HCT116 (cell line): ENCODE measurements around the gene REN. TPM values are rescaled to one million over a fixed set of nuclear protein-coding genes. Genes with fewer than 3 reads are reported as not detected.

ENCODE experiments used
- ATAC-seq: fragments of 200-7000 bp; cut with Tn5 transposase; 2 replicates; pipeline ENCODE4 v1.9.1; 2020; ENCODE audit warnings: mild to moderate bottlenecking, moderate library complexity
- BruUV-seq: library from RNA; stranded (reverse); fragments of 400-500 nt; replicated peaks from 2 replicates; lab custom pipeline; 2021; lab: Mats Ljungman, UMichigan
- CTCF ChIA-PET: fragments of 300-600 bp; sonication (Branson Sonifier 250); formaldehyde crosslinking; loops from one replicate; lab custom pipeline; 2021; ENCODE audit warnings: antibody characterized with exemption; lab: Charles Lee
- POLR2A ChIA-PET: fragments of 300-600, 350-600 bp; sonication (Branson Sonifier 250); formaldehyde crosslinking; loops from one replicate; lab custom pipeline; 2021; ENCODE audit warnings: antibody characterized with exemption; lab: Charles Lee
- RAD21 ChIA-PET, 2 experiments: fragments of 300-600 bp; sonication (Branson Sonifier 250); formaldehyde crosslinking; loops; one replicate each; lab custom pipeline; 2023; ENCODE audit warnings: low total read pairs in 2 of 2; ENCODE audit not compliant: uncharacterized antibody in 2 of 2, unreplicated experiment in 2 of 2, low non-redundant PET in 1 of 2; lab: Charles Lee
- DNase-seq: peaks from one replicate; pipeline ENCODE4 v3.0.0-alpha.2; 2010; ENCODE audit warnings: low read depth, low spot score
- H2AFZ ChIP-seq: fragments of 200-600 bp; shearing (Covaris generic), sonication (generic); 2 replicates; pipeline ENCODE4 v1.6.1; 2017; ENCODE audit warnings: low read depth, mixed run types, mixed read lengths, antibody characterized with exemption, low read length; ENCODE audit not compliant: poor library complexity, severe bottlenecking
- H3K27ac ChIP-seq: 2 replicates; pipeline ENCODE4 v1.5.1; 2012; ENCODE audit warnings: low read depth, low read length
- H3K27me3 ChIP-seq: fragments of 200-600 bp; sonication (generic); 2 replicates; pipeline ENCODE4 v1.6.1; 2016; ENCODE audit warnings: mixed run types, low read length, mixed read lengths; ENCODE audit not compliant: insufficient read depth
- H3K36me3 ChIP-seq, 2 experiments: fragments of 200-500 bp in 1 of 2; fragments of 200-600 bp in 1 of 2; sonication (Bioruptor generic) in 1 of 2; sonication (generic) in 1 of 2; 2 replicates each; pipeline versions ENCODE4 v1.5.1 to v1.6.1; 2014 to 2016; ENCODE audit warnings: low read length in 2 of 2, inconsistent platforms in 1 of 2, mixed read lengths in 1 of 2, mixed run types in 1 of 2; ENCODE audit not compliant: insufficient read depth in 2 of 2, control insufficient read depth in 1 of 2
- H3K4me1 ChIP-seq, 2 experiments: fragments of 200-600 bp in 1 of 2; sonication (generic) in 1 of 2; 2 replicates each; pipeline versions ENCODE4 v1.5.1 to v1.6.1; 2012 to 2017; ENCODE audit warnings: low read length in 2 of 2, inconsistent platforms in 1 of 2, mild to moderate bottlenecking in 1 of 2, mixed read lengths in 1 of 2, mixed run types in 1 of 2, moderate library complexity in 1 of 2; ENCODE audit not compliant: insufficient read depth in 2 of 2, control insufficient read depth in 1 of 2
- H3K4me2 ChIP-seq: fragments of 200-600 bp; sonication (generic); 2 replicates; pipeline ENCODE4 v1.6.1; 2017; ENCODE audit warnings: mixed run types, low read length, mixed read lengths
- H3K4me3 ChIP-seq, 2 experiments: fragments of 200-600 bp in 1 of 2; sonication (generic) in 1 of 2; replicated peaks in 1 of 2; 2 replicates each; pipeline ENCODE4 v1.5.1; 2011 to 2016; ENCODE audit warnings: low read length in 2 of 2, control low read depth in 1 of 2, low read depth in 1 of 2, mild to moderate bottlenecking in 1 of 2, mixed read lengths in 1 of 2, mixed run types in 1 of 2
- H3K79me2 ChIP-seq: fragments of 200-600 bp; sonication (generic); 2 replicates; pipeline ENCODE4 v1.6.1; 2017; ENCODE audit warnings: mild to moderate bottlenecking, mixed run types, low read length, moderate library complexity, mixed read lengths; ENCODE audit not compliant: insufficient read depth
- H3K9ac ChIP-seq: fragments of 200-600 bp; sonication (generic); 2 replicates; pipeline ENCODE4 v1.6.1; 2016; ENCODE audit warnings: low read length, mixed read lengths
- H3K9me2 ChIP-seq: fragments of 200-600 bp; sonication (generic), shearing (Covaris generic); 2 replicates; pipeline ENCODE4 v1.6.1; 2017; ENCODE audit warnings: mixed run types, mild to moderate bottlenecking, moderate library complexity; ENCODE audit not compliant: insufficient read depth
- H3K9me3 ChIP-seq, 2 experiments: fragments of 200-500 bp in 1 of 2; fragments of 200-600 bp in 1 of 2; sonication (Bioruptor generic) in 1 of 2; sonication (generic) in 1 of 2; 2 replicates each; pipeline ENCODE4 v1.6.1; 2014 to 2017; ENCODE audit warnings: low read length in 2 of 2, mixed read lengths in 2 of 2, inconsistent platforms in 1 of 2, low read depth in 1 of 2, mild to moderate bottlenecking in 1 of 2, mixed run types in 1 of 2, moderate library complexity in 1 of 2; ENCODE audit not compliant: control insufficient read depth in 1 of 2, insufficient read depth in 1 of 2
- H4K20me1 ChIP-seq: fragments of 200-600 bp; sonication (generic), shearing (Covaris generic); 2 replicates; pipeline ENCODE4 v1.6.1; 2017; ENCODE audit warnings: mixed run types, mild to moderate bottlenecking, moderate library complexity; ENCODE audit not compliant: insufficient read depth
- CBX3 ChIP-seq: IDR thresholded peaks from 2 replicates; pipeline ENCODE4 v1.6.1; 2012; ENCODE audit warnings: low read depth
- CEBPB ChIP-seq: IDR thresholded peaks from 2 replicates; pipeline ENCODE4 v1.6.1; 2012; ENCODE audit warnings: low read depth
- EGR1 ChIP-seq: IDR thresholded peaks from 2 replicates; pipeline ENCODE4 v1.6.1; 2012; ENCODE audit warnings: low read depth
- FOSL1 ChIP-seq: IDR thresholded peaks from 2 replicates; pipeline ENCODE4 v1.6.1; 2012; ENCODE audit warnings: low read depth
- POLR2AphosphoS5 ChIP-seq: IDR thresholded peaks from 2 replicates; pipeline ENCODE4 v1.6.1; 2011; ENCODE audit warnings: mild to moderate bottlenecking, low read depth, low read length, moderate library complexity
- RAD21 ChIP-seq: IDR thresholded peaks from 2 replicates; pipeline ENCODE4 v1.6.1; 2012; ENCODE audit warnings: low read depth, mild to moderate bottlenecking
- SIN3A ChIP-seq: IDR thresholded peaks from 2 replicates; pipeline ENCODE4 v1.6.1; 2012; ENCODE audit warnings: low read depth
- SP1 ChIP-seq: IDR thresholded peaks from 2 replicates; pipeline ENCODE4 v1.6.1; 2012; ENCODE audit warnings: low read depth
- SRF ChIP-seq: IDR thresholded peaks from 2 replicates; pipeline ENCODE4 v1.6.1; 2012; ENCODE audit warnings: low read depth
- TCF7L2 ChIP-seq: IDR thresholded peaks from 2 replicates; pipeline ENCODE4 v1.7.0; 2011; ENCODE audit warnings: borderline replicate concordance, inconsistent platforms; ENCODE audit not compliant: insufficient read depth, insufficient read length; ENCODE audit errors: extremely low read depth
- YY1 ChIP-seq: IDR thresholded peaks from 2 replicates; pipeline ENCODE4 v1.6.1; 2011; ENCODE audit warnings: low read length, low read depth, moderate library complexity, mild to moderate bottlenecking; ENCODE audit not compliant: insufficient replicate concordance; ENCODE audit errors: extremely low read depth
- ZFX ChIP-seq: fragments of 450-650 bp; IDR thresholded peaks from 2 replicates; pipeline ENCODE4 v1.6.1; 2017
- ZNF274 ChIP-seq: fragments of 200-500 bp; sonication (Bioruptor generic); IDR thresholded peaks from 2 replicates; pipeline ENCODE4 v1.6.1; 2014; ENCODE audit warnings: mild to moderate bottlenecking, low read depth, low read length, inconsistent platforms
- intact Hi-C: fragments of 100-400 bp; cut with micrococcal nuclease; formaldehyde crosslinking; loops from 2 replicates; pipeline ENCODE4 v1.10.0; 2022
- total RNA-seq: library from RNA; stranded (reverse); gene quantifications from one replicate; pipeline ENCODE4 v1.2.1, GENCODE V29; 2021; ENCODE audit not compliant: unreplicated experiment
- TF ChIP-seq, protein P1 (sequence below): IDR thresholded peaks from 2 replicates; pipeline ENCODE4 v1.6.1; 2012
- TF ChIP-seq, protein P2 (sequence below): IDR thresholded peaks from 2 replicates; pipeline ENCODE4 v1.6.1; 2011; ENCODE audit warnings: mild to moderate bottlenecking, low read length, moderate library complexity; ENCODE audit not compliant: insufficient replicate concordance; ENCODE audit errors: extremely low read depth
- TF ChIP-seq, protein P3 (sequence below), 3 experiments: fragments of 200-600 bp in 1 of 3; sonication (generic) in 1 of 3; IDR thresholded peaks in 2 of 3; conservative IDR thresholded peaks in 1 of 3; 2 replicates each; pipeline ENCODE4 v1.5.1; 2012 to 2017; ENCODE audit warnings: low read depth in 2 of 3, low read length in 2 of 3, antibody characterized with exemption in 1 of 3, borderline replicate concordance in 1 of 3, control low read depth in 1 of 3, mild to moderate bottlenecking in 1 of 3, mixed read lengths in 1 of 3, mixed run types in 1 of 3, moderate library complexity in 1 of 3; ENCODE audit not compliant: insufficient read depth in 1 of 3

Gene REN
- total RNA-seq, 1 experiment from 2014 or later, result 0.47 TPM

DNA sequence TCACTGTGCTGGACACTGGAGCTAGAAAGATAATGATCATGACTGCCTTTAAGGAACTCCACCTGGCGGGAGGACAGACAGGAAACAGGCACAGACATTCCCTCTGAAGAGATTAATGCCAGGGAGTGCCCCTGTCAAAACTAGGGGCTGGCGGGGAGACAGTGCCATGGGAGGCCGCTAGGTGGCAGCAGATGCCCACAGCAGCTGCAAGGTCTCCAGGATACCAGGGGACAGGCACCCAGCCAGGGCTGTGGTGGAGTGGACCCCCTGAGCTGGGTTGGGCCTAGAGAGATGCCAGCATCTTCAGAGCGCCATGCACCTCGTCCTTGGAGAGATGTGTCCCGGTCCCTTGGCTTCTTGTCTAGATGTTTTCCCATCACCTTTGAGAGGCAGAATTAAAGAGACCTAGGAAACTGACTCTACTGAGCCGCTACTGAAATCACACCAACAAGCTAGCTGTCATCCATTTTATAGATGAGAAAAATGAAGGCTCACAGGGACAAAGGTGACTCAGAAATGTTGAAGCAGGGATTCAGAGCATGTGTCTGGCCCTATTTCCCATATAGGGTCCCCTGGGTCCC is 3.6 kb downstream of the REN start:
- peak; percentile 98 for ATAC-seq
- Histone ChIP-seq H3K9me2 (no peaks in the 10 kb centered on the region), H3K9me3 (no peaks in the 10 kb centered on the region), H2AFZ (peak overlapping the region; percentile 55), H3K4me3 (no peak overlapping the region), H3K4me2 (peak overlapping the region; percentile 41), H3K4me1 (peaks cover 0 to 15% of the 10 kb centered on the region in 2 experiments; a peak in 2 of 4 replicates), H4K20me1 (no peaks in the 10 kb centered on the region), H3K79me2 (no peaks in the 10 kb centered on the region)
- ChIA-PET RAD21 (interaction anchor here (0.6 to 3.2 kb wide), 13 partner anchors 9 to 302 kb away, joined by 3 to 17 read pairs (median 5); partner anchors contain the start of gene GOLT1A (in 1 of the 2)), POLR2A (no interaction called here), CTCF (interaction anchor here (0.7 to 4.1 kb wide), 27 partner anchors 10 to 645 kb away, joined by 3 to 53 read pairs (median 6); partner anchors contain the start of genes ETNK2, GOLT1A, PIK3C2B and PLEKHA6)
- intact Hi-C loops, result loop anchor here (1.0 to 5.0 kb wide), 7 partner anchors 36 to 340 kb away; partner anchors contain the start of gene SNRPE
- no TSS peak for BruUV-seq
- DNase-seq, result peak; percentile 70
- TF ChIP-seq TCF7L2 (no peak), SRF (no peak), YY1 (peak; percentile 22), FOSL1 (no peak), ZNF274 (no peak), RAD21 (peak; percentile 100), CBX3 (no peak), CEBPB (no peak), SIN3A (no peak), POLR2AphosphoS5 (0 out of 2 replicates have a peak, but pooled peaks have one; percentile 27), ZFX (no peak), EGR1 (no peak), SP1 (no peak; the same call in 1 of the 2 replicates)
- TF ChIP-seq, protein P1, sequence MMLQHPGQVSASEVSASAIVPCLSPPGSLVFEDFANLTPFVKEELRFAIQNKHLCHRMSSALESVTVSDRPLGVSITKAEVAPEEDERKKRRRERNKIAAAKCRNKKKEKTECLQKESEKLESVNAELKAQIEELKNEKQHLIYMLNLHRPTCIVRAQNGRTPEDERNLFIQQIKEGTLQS, result no peak
- TF ChIP-seq, protein P2, sequence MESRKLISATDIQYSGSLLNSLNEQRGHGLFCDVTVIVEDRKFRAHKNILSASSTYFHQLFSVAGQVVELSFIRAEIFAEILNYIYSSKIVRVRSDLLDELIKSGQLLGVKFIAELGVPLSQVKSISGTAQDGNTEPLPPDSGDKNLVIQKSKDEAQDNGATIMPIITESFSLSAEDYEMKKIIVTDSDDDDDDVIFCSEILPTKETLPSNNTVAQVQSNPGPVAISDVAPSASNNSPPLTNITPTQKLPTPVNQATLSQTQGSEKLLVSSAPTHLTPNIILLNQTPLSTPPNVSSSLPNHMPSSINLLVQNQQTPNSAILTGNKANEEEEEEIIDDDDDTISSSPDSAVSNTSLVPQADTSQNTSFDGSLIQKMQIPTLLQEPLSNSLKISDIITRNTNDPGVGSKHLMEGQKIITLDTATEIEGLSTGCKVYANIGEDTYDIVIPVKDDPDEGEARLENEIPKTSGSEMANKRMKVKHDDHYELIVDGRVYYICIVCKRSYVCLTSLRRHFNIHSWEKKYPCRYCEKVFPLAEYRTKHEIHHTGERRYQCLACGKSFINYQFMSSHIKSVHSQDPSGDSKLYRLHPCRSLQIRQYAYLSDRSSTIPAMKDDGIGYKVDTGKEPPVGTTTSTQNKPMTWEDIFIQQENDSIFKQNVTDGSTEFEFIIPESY, result no peak
- TF ChIP-seq, protein P3, sequence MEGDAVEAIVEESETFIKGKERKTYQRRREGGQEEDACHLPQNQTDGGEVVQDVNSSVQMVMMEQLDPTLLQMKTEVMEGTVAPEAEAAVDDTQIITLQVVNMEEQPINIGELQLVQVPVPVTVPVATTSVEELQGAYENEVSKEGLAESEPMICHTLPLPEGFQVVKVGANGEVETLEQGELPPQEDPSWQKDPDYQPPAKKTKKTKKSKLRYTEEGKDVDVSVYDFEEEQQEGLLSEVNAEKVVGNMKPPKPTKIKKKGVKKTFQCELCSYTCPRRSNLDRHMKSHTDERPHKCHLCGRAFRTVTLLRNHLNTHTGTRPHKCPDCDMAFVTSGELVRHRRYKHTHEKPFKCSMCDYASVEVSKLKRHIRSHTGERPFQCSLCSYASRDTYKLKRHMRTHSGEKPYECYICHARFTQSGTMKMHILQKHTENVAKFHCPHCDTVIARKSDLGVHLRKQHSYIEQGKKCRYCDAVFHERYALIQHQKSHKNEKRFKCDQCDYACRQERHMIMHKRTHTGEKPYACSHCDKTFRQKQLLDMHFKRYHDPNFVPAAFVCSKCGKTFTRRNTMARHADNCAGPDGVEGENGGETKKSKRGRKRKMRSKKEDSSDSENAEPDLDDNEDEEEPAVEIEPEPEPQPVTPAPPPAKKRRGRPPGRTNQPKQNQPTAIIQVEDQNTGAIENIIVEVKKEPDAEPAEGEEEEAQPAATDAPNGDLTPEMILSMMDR (IDR thresholded peaks at IDR 0.05 in 2 of 3, conservative IDR thresholded peaks at IDR 0.05 in 1 of 3; ENCODE audit: borderline replicate concordance in 1 of 3, insufficient read depth in 1 of 3, low read depth in 2 of 3, low read length in 2 of 3), result peak; percentile 98 to 99 (median 99)
- TF ChIP-seq, all 23 proteins: peak for 4
- Histone ChIP-seq H3K9ac (no peak overlapping the region), H3K27ac (no peak overlapping the region), H3K36me3 (no peaks in the 10 kb centered on the region), H3K27me3 (no peaks in the 10 kb centered on the region)
